HepG2 (cell line): ENCODE data around the gene ITGA7. TPM values are rescaled to one million over a fixed set of nuclear protein-coding genes. Genes with fewer than 3 reads are reported as not detected.
A peak's percentile ranks its signal among the peaks of the same experiment; 100 is the strongest.

Source experiments
- ATAC-seq: fragments of 200-7000 bp; cut with Tn5 transposase; 3 replicates; pipeline ENCODE4 v1.9.1; 2020; ENCODE audit warnings: mild to moderate bottlenecking, moderate library complexity
- BruUV-seq: library from RNA; stranded (reverse); fragments of 400-500 nt; replicated peaks from 2 replicates; lab custom pipeline; 2021; lab: Mats Ljungman, UMichigan
- CTCF ChIA-PET: fragments of 300-600 bp; formaldehyde crosslinking; extraction: SDS; loops from one replicate; lab custom pipeline; 2021; ENCODE audit warnings: low total read pairs, inconsistent platforms, low intra/inter-chr PET ratio; lab: Yijun Ruan, JAX
- POLR2A ChIA-PET: fragments of 350-600 bp; sonication (Branson Sonifier 250); formaldehyde crosslinking; loops from one replicate; lab custom pipeline; 2020; ENCODE audit warnings: antibody characterized with exemption, inconsistent platforms; lab: Yijun Ruan, JAX
- DNase-seq: peaks from one replicate; pipeline ENCODE4 v3.0.0-alpha.2; 2015; ENCODE audit warnings: low spot score
- FAIRE-seq: peaks from 3 replicates; lab custom pipeline; 2011; peaks lifted over from hg19 to GRCh38; lab: Jason Lieb, UNC
- H2AFZ ChIP-seq: one replicate; pipeline ENCODE4 v1.6.1; 2011; ENCODE audit warnings: low read length, inconsistent platforms
- H3K27ac ChIP-seq: fragments of 300-600 bp; 3 replicates; pipeline ENCODE4 v1.8.0; 2011; ENCODE audit warnings: mixed run types, mild to moderate bottlenecking, mixed read lengths, low read length, inconsistent platforms; ENCODE audit not compliant: insufficient read depth; ENCODE audit errors: extremely low read length
- H3K27me3 ChIP-seq, 2 experiments: fragments of 200-600 bp in 1 of 2; 2 replicates in 1 of 2; 3 replicates in 1 of 2; pipeline versions ENCODE4 v1.6.0 to v1.8.0; 2011; ENCODE audit warnings: low read length in 2 of 2, mild to moderate bottlenecking in 2 of 2, moderate library complexity in 2 of 2, inconsistent platforms in 1 of 2; ENCODE audit not compliant: insufficient read depth in 2 of 2, control insufficient read depth in 1 of 2
- H3K36me3 ChIP-seq, 2 experiments: fragments of 200-600 bp in 1 of 2; replicated peaks in 1 of 2; 2 replicates in 1 of 2; 3 replicates in 1 of 2; pipeline versions ENCODE4 v1.5.1 to v1.8.0; 2011; ENCODE audit warnings: low read length in 2 of 2, inconsistent platforms in 1 of 2; ENCODE audit not compliant: insufficient read depth in 2 of 2, control insufficient read depth in 1 of 2
- H3K4me1 ChIP-seq: 2 replicates; pipeline ENCODE4 v1.5.1; 2012; ENCODE audit warnings: low read length, inconsistent platforms; ENCODE audit not compliant: insufficient read depth
- H3K4me2 ChIP-seq: 2 replicates; pipeline ENCODE4 v1.6.0; 2011; ENCODE audit warnings: low read depth, low read length, inconsistent platforms
- H3K4me3 ChIP-seq, 3 experiments: fragments of 200-600 bp in 1 of 3; sonication (generic), shearing (Covaris generic) in 1 of 3; replicated peaks in 1 of 3; 2 replicates each; pipeline ENCODE4 v1.5.1; 2011 to 2016; ENCODE audit warnings: low read length in 3 of 3, inconsistent platforms in 2 of 3, low read depth in 2 of 3, mild to moderate bottlenecking in 2 of 3, control low read depth in 1 of 3, mixed read lengths in 1 of 3; ENCODE audit not compliant: insufficient read depth in 1 of 3
- H3K79me2 ChIP-seq: one replicate; pipeline ENCODE4 v1.6.1; 2011; ENCODE audit warnings: low read length, inconsistent platforms; ENCODE audit not compliant: insufficient read depth
- H3K9ac ChIP-seq: 2 replicates; pipeline ENCODE4 v1.6.0; 2011; ENCODE audit warnings: mild to moderate bottlenecking, low read depth, low read length, inconsistent platforms; ENCODE audit not compliant: insufficient read depth
- H3K9me3 ChIP-seq: 2 replicates; pipeline ENCODE4 v1.5.1; 2012; ENCODE audit warnings: mild to moderate bottlenecking, low read length
- H4K20me1 ChIP-seq: 2 replicates; pipeline ENCODE4 v1.6.0; 2011; ENCODE audit warnings: inconsistent platforms, mild to moderate bottlenecking, low read length, moderate library complexity; ENCODE audit not compliant: insufficient read depth
- CCDC6 ChIP-seq: sonication (generic); formaldehyde crosslinking; IDR thresholded peaks from 2 replicates; pipeline ENCODE4 v1.8.1; 2022; ENCODE audit warnings: mild to moderate bottlenecking, missing genetic modification reagents, moderate library complexity
- GATAD2A ChIP-seq: IDR thresholded peaks from 2 replicates; pipeline ENCODE4 v1.6.1; 2016
- HNRNPUL1 ChIP-seq: fragments of 200-400 bp; formaldehyde crosslinking; IDR thresholded peaks from 2 replicates; pipeline ENCODE4 v1.6.1; 2017; ENCODE audit warnings: low read depth, mild to moderate bottlenecking, low read length, moderate library complexity
- ISL2 ChIP-seq: sonication (generic); formaldehyde crosslinking; IDR thresholded peaks from 2 replicates; pipeline ENCODE4 v1.5.0; 2020; ENCODE audit warnings: missing genetic modification reagents
- KAT8 ChIP-seq: IDR thresholded peaks from 2 replicates; pipeline ENCODE4 v1.6.1; 2016; ENCODE audit warnings: missing genetic modification reagents, missing compliant biosample characterization
- KMT2A ChIP-seq: sonication (generic); formaldehyde crosslinking; IDR thresholded peaks from 2 replicates; pipeline ENCODE4 v1.4.0; 2020; ENCODE audit warnings: missing genetic modification reagents
- NCOA5 ChIP-seq: sonication (generic); formaldehyde crosslinking; IDR thresholded peaks from 2 replicates; pipeline ENCODE4 v1.4.0; 2020; ENCODE audit warnings: missing genetic modification reagents
- NR2F2 ChIP-seq: IDR thresholded peaks from 2 replicates; pipeline ENCODE4 v1.6.1; 2012; ENCODE audit warnings: low read depth, inconsistent platforms, borderline replicate concordance
- PATZ1 ChIP-seq: sonication (generic); formaldehyde crosslinking; IDR thresholded peaks from 2 replicates; pipeline ENCODE4 v1.4.0; 2020; ENCODE audit warnings: missing genetic modification reagents
- POLR2G ChIP-seq: fragments of 200-400 bp; formaldehyde crosslinking; IDR thresholded peaks from 2 replicates; pipeline ENCODE4 v1.6.1; 2018; ENCODE audit warnings: mild to moderate bottlenecking, low read depth, low read length, moderate library complexity
- RBM22 ChIP-seq: fragments of 200-400 bp; formaldehyde crosslinking; optimal IDR thresholded peaks from 2 replicates; pipeline ENCODE3; 2017; ENCODE audit warnings: mild to moderate bottlenecking, low read length, moderate library complexity
- SCMH1 ChIP-seq: sonication (generic); formaldehyde crosslinking; IDR thresholded peaks from 2 replicates; pipeline ENCODE4 v1.9.0; 2021; ENCODE audit warnings: missing genetic modification reagents, mild to moderate bottlenecking, borderline replicate concordance
- SP1 ChIP-seq, 2 experiments: fragments of 450-650 bp in 1 of 2; sonication (generic) in 1 of 2; formaldehyde crosslinking in 1 of 2; IDR thresholded peaks; 2 replicates each; pipeline versions ENCODE4 v1.4.0 to v1.6.1; 2016 to 2020; ENCODE audit warnings: missing genetic modification reagents in 1 of 2
- SP2 ChIP-seq: sonication (generic); formaldehyde crosslinking; IDR thresholded peaks from 2 replicates; pipeline ENCODE4 v1.5.1; 2020; ENCODE audit warnings: mild to moderate bottlenecking, missing genetic modification reagents
- ZBTB4 ChIP-seq: sonication (generic); formaldehyde crosslinking; IDR thresholded peaks from 2 replicates; pipeline ENCODE4 v1.4.0; 2020; ENCODE audit warnings: missing genetic modification reagents, mild to moderate bottlenecking, borderline replicate concordance
- ZNF232 ChIP-seq: sonication (generic); formaldehyde crosslinking; IDR thresholded peaks from 2 replicates; pipeline ENCODE4 v1.4.0; 2020; ENCODE audit warnings: missing genetic modification reagents, borderline replicate concordance
- ZNF776 ChIP-seq: sonication (generic); formaldehyde crosslinking; IDR thresholded peaks from 2 replicates; pipeline ENCODE4 v1.4.0; 2020; ENCODE audit warnings: mild to moderate bottlenecking, missing genetic modification reagents
- WGBS: methylation state at CpG from one replicate; pipeline ENCODE4 v1.1.6; 2017; ENCODE audit warnings: low lambda C conversion rate; 5-methylcytosine and 5-hydroxymethylcytosine counted together
- in situ Hi-C: cut with HindIII; loops from 2 replicates; pipeline ENCODE4 v1.10.0; 2017; ENCODE audit warnings: low pct_unique_long_range_greater_than_20kb; ENCODE audit not compliant: extremely low pct_ligation_motif_present
- intact Hi-C: fragments of 100-400 bp; cut with micrococcal nuclease; formaldehyde crosslinking; loops from one replicate; pipeline ENCODE4 v1.10.0; 2022; ENCODE audit not compliant: unreplicated experiment
- polyA plus RNA-seq, 8 experiments: library from polyadenylated mRNA; depleted of rRNA in 3 of 8; stranded (reverse) in 7 of 8; unstranded in 1 of 8; fragments of >200 nt; fragmentation: Illumina TruSeq in 4 of 8; extraction: Trizol in 4 of 8; gene quantifications; 2 replicates each; pipeline versions ENCODE4 v1.2.1 to v1.2.3, GENCODE V29; 2011 to 2016; ENCODE audit warnings: low read depth in 4 of 8, missing spikeins in 1 of 8, mixed read lengths in 1 of 8; ENCODE audit not compliant: insufficient read depth in 1 of 8
- total RNA-seq, 5 experiments: library from RNA; depleted of rRNA; stranded (reverse); fragments of >200 nt; fragmentation: Illumina TruSeq; extraction: Trizol; gene quantifications; 2 replicates each; pipeline ENCODE4 v1.2.3, GENCODE V29; 2016; ENCODE audit warnings: low read depth in 1 of 5

The ITGA7 gene
- total and polyA plus RNA-seq, 2 of the 13 experiments (the other 11 are each of a cell fraction or from before 2014, with no cell fraction given): 0.65 to 0.75 TPM

- no peak for ATAC-seq
- H2AFZ ChIP-seq: peak overlapping the region; percentile 37
- CTCF ChIA-PET: no interaction called here
- no peaks in the 10 kb centered on the region; a peak in 1 of 5 replicates for H3K36me3 ChIP-seq
- peaks cover 47% of the 10 kb centered on the region for H3K4me1 ChIP-seq
- FAIRE-seq: no peak
- intact Hi-C loops (no loop called here), in situ Hi-C loops (no loop called here)
- H3K27ac ChIP-seq: peak overlapping the region; percentile 81
- whole genome bisulfite sequencing: 92% methylated on average over 7 of the region's 7 CpGs
- TF ChIP-seq ZBTB4 (CRISPR knock-in tag) (no peak), GATAD2A (CRISPR knock-in tag) (no peak), NCOA5 (CRISPR knock-in tag) (no peak), SP2 (CRISPR knock-in tag) (no peak), SCMH1 (CRISPR knock-in tag) (no peak), SP1 (IDR thresholded peaks at IDR 0.05) (no peak), SP1 (CRISPR knock-in tag; IDR thresholded peaks at IDR 0.05) (no peak), PATZ1 (CRISPR knock-in tag) (no peak), HNRNPUL1 (no peak), POLR2G (no peak), CCDC6 (CRISPR knock-in tag) (no peak), ZNF776 (CRISPR knock-in tag) (no peak), NR2F2 (no peak), ZNF232 (CRISPR knock-in tag) (no peak), KAT8 (CRISPR knock-in tag) (no peak), KMT2A (CRISPR knock-in tag) (no peak), ISL2 (CRISPR knock-in tag) (no peak), RBM22 (no peak)
- H3K9ac ChIP-seq: peak overlapping the region; percentile 80
- no peaks in the 10 kb centered on the region; the same call in 1 of the 2 replicates for H4K20me1 ChIP-seq
- BruUV-seq: TSS peak; percentile 93
- H3K27me3 ChIP-seq: peaks cover 0 to 13% of the 10 kb centered on the region in 2 experiments; a peak in 2 of 5 replicates
- POLR2A ChIA-PET: interaction anchor here (0.7 to 1.6 kb wide), 8 partner anchors 8 to 259 kb away, joined by 3 to 15 read pairs (median 4); partner anchors contain the start of genes CD63, ITGA7 and RAB5B
- no peaks in the 10 kb centered on the region for H3K79me2 ChIP-seq
- H3K9me3 ChIP-seq: no peaks in the 10 kb centered on the region
- H3K4me3 ChIP-seq: peak overlapping the region; percentile 77 to 96 (median 84)
- DNase-seq: no peak
- peak overlapping the region; percentile 72 for H3K4me2 ChIP-seq
These were observed 7.6 kb upstream of the ITGA7 start for GRCh38 chr12:55715169-55715764.
